Gastroesophageal sphincter (tissue), 3 donors: Measurements from ENCODE around the gene SHISA2.

Experiments used
- CTCF ChIP-seq, 4 experiments: fragments of 200-600 bp in 2 of 4; fragments of 450-650 bp in 2 of 4; sonication (generic) in 1 of 4; IDR thresholded peaks; one replicate each; pipeline ENCODE4 v1.5.1; 2017 to 2019; ENCODE audit warnings: antibody characterized with exemption in 4 of 4, mild to moderate bottlenecking in 2 of 4, moderate library complexity in 2 of 4
- EP300 ChIP-seq: sonication (generic); formaldehyde crosslinking; IDR thresholded peaks from one replicate; pipeline ENCODE4 v1.6.1; 2017; ENCODE audit warnings: antibody characterized with exemption, mild to moderate bottlenecking
- POLR2AphosphoS5 ChIP-seq: sonication (generic); formaldehyde crosslinking; IDR thresholded peaks from one replicate; pipeline ENCODE4 v1.6.1; 2017; ENCODE audit warnings: antibody characterized with exemption

- TF ChIP-seq EP300 = no peak
- no peak for TF ChIP-seq CTCF (IDR thresholded peaks at IDR 0.05)
- no peak for TF ChIP-seq POLR2AphosphoS5
Observed at GRCh38 chr13:26015271-26016125, 36.3 kb downstream of the SHISA2 start.
